K562 (cell line): ENCODE results near the gene PFN3. TPM values are rescaled to one million over a fixed set of nuclear protein-coding genes. Genes with fewer than 3 reads are reported as not detected.

ENCODE experiments used
- AFF4 ChIP-seq: sonication (generic); formaldehyde crosslinking; IDR thresholded peaks from 2 replicates; pipeline ENCODE4 v1.8.0; 2023; ENCODE audit warnings: mild to moderate bottlenecking, missing genetic modification reagents
- ARHGAP35 ChIP-seq: fragments of 450-650 bp; IDR thresholded peaks from 2 replicates; pipeline ENCODE4 v1.6.1; 2018; ENCODE audit not compliant: partially characterized antibody
- ASH1L ChIP-seq: fragments of 450-650 bp; IDR thresholded peaks from 2 replicates; pipeline ENCODE4 v1.6.1; 2018; ENCODE audit warnings: borderline replicate concordance, mild to moderate bottlenecking, low read depth; ENCODE audit not compliant: partially characterized antibody
- ATF2 ChIP-seq: sonication (generic); formaldehyde crosslinking; IDR thresholded peaks from 2 replicates; pipeline ENCODE4 v1.8.1; 2022; ENCODE audit warnings: missing genetic modification reagents
- BHLHE40 ChIP-seq: IDR thresholded peaks from 2 replicates; pipeline ENCODE4 v1.6.1; 2011; ENCODE audit warnings: low read length, improper control_type of control experiment
- CREB1 ChIP-seq, 2 experiments: sonication (generic) in 1 of 2; formaldehyde crosslinking in 1 of 2; IDR thresholded peaks; 2 replicates each; pipeline versions ENCODE4 v1.6.1 to v1.8.0; 2012 to 2022; ENCODE audit warnings: inconsistent platforms in 1 of 2, mild to moderate bottlenecking in 1 of 2, missing genetic modification reagents in 1 of 2, moderate library complexity in 1 of 2
- L3MBTL2 ChIP-seq: fragments of 450-650 bp; IDR thresholded peaks from 2 replicates; pipeline ENCODE4 v1.6.1; 2016; ENCODE audit warnings: mild to moderate bottlenecking, moderate library complexity
- PHF8 ChIP-seq: fragments of 200-600 bp; sonication (generic); IDR thresholded peaks from 2 replicates; pipeline ENCODE4 v1.6.1; 2012; ENCODE audit warnings: mixed run types, mild to moderate bottlenecking, inconsistent platforms, low read length, moderate library complexity, borderline replicate concordance
- PHTF2 ChIP-seq: fragments of 250-450 bp; sonication (Bioruptor Pico); IDR thresholded peaks from 2 replicates; pipeline ENCODE4 v1.5.0; 2021; ENCODE audit warnings: mild to moderate bottlenecking
- RFX1 ChIP-seq: fragments of 450-650 bp; IDR thresholded peaks from 2 replicates; pipeline ENCODE4 v1.6.1; 2016; ENCODE audit warnings: mild to moderate bottlenecking, moderate library complexity
- RHOXF2B ChIP-seq: fragments of 250-450 bp; sonication (Bioruptor Pico); conservative IDR thresholded peaks from 2 replicates; pipeline ENCODE4 v1.5.1; 2021
- SREBF2 ChIP-seq: sonication (generic); formaldehyde crosslinking; IDR thresholded peaks from 2 replicates; pipeline ENCODE4 v1.4.0; 2020; ENCODE audit warnings: mild to moderate bottlenecking, missing genetic modification reagents
- TAF1 ChIP-seq: IDR thresholded peaks from 2 replicates; pipeline ENCODE4 v1.6.1; 2011; ENCODE audit warnings: mild to moderate bottlenecking, low read length, moderate library complexity; ENCODE audit not compliant: insufficient read depth, control insufficient read depth, severe bottlenecking; ENCODE audit errors: extremely low read depth
- ZHX1 ChIP-seq: fragments of 150-350 bp; conservative IDR thresholded peaks from 2 replicates; pipeline ENCODE4 v1.6.1; 2014; ENCODE audit warnings: low read length
- ZKSCAN1 ChIP-seq: fragments of 150-350 bp; IDR thresholded peaks from 2 replicates; pipeline ENCODE4 v1.6.1; 2016; ENCODE audit warnings: low read depth, low read length
- ZNF512 ChIP-seq: IDR thresholded peaks from 2 replicates; pipeline ENCODE4 v1.6.1; 2016; ENCODE audit warnings: missing genetic modification characterization, missing compliant biosample characterization
- ZNF707 ChIP-seq: fragments of 250-450 bp; sonication (Bioruptor Pico); conservative IDR thresholded peaks from 2 replicates; pipeline ENCODE4 v1.8.0; 2022; ENCODE audit warnings: inconsistent platforms, mild to moderate bottlenecking, moderate library complexity
- polyA plus RNA-seq, 8 experiments: library from polyadenylated mRNA; depleted of rRNA in 4 of 8; stranded (reverse) in 5 of 8; unstranded in 3 of 8; fragments of >200 nt; fragmentation: Nextera tagmentation in 2 of 8; fragmentation: Illumina TruSeq in 1 of 8; extraction: Ambion mirVana in 2 of 8; extraction: Trizol in 1 of 8; gene quantifications; 2 replicates each; pipeline versions ENCODE4 v1.2.1 to v1.2.3, GENCODE V29; 2011 to 2014; ENCODE audit warnings: inconsistent platforms in 1 of 8, missing spikeins in 1 of 8
- total RNA-seq, 7 experiments: library from RNA; depleted of rRNA in 6 of 7; stranded (reverse); fragments of >200 nt in 6 of 7; fragmentation: Illumina TruSeq in 2 of 7; extraction: Trizol in 2 of 7; gene quantifications; 2 replicates each; pipeline versions ENCODE4 v1.2.1 to v1.2.3, GENCODE V29; 2011 to 2021; ENCODE audit warnings: low replicate concordance in 1 of 7

PFN3 gene
- total and polyA plus RNA-seq, 9 of the 15 experiments (the other 6 are each of a cell fraction or from before 2014, with no cell fraction given), result not detected

GRCh38 chr5:177351392-177352329, 48.8 kb downstream of the PFN3 start, which contains the start of gene LMAN2 (continued):
- TF ChIP-seq ZNF512 (no peak), ASH1L (peak; percentile 96), PHF8 (peak; percentile 92), PHTF2 (CRISPR knock-in tag) (no peak), TAF1 (peak; percentile 92), ZKSCAN1 (0 out of 2 replicates have a peak, but pooled peaks have one; percentile 23), RFX1 (no peak; the same call in 1 of the 2 replicates), ARHGAP35 (no peak), SREBF2 (CRISPR knock-in tag) (no peak), RHOXF2B (CRISPR knock-in tag) (no peak), BHLHE40 (0 out of 2 replicates have a peak, but pooled peaks have one; percentile 3), ZHX1 (no peak), L3MBTL2 (peak; percentile 71), CREB1 (IDR thresholded peaks at IDR 0.05) (peak; percentile 71), CREB1 (CRISPR knock-in tag; IDR thresholded peaks at IDR 0.05) (peak; percentile 81), AFF4 (CRISPR knock-in tag) (peak; percentile 91; the same call in 1 of the 2 replicates), ZNF707 (0 out of 2 replicates have a peak, but pooled peaks have one; percentile 34), ATF2 (CRISPR knock-in tag) (no peak)
